ENCODE measurements around the gene BRINP1.

DNA sequence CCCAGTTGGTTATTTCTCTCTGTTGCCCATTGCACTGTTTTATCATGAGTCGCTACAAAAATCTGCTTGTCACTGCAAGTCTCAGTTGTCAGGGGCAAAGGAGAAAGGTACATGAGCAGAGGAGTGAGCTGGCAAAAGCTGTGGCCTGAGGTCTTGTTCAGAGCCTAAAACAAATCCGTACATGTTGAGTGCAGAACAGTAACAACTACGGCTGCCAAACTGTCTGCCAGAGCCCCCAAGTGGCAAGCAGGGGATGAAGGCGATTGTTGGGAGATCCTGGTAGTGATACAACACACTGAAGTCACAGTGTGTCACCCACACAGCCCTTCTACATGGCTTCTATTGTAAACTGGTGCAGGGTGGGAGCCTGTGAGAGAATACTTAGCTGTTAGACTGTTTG lies 50.9 kb downstream of the BRINP1 start:
- no peak for TF ChIP-seq RAD21 (IDR thresholded peaks at IDR 0.05; ENCODE audit: low read depth)
- TF ChIP-seq CREB1 (IDR thresholded peaks at IDR 0.05; ENCODE audit: low read depth) = no peak
- no peak for TF ChIP-seq TAF1 (IDR thresholded peaks at IDR 0.05; ENCODE audit: low read depth)
- no peak for TF ChIP-seq TEAD4 (IDR thresholded peaks at IDR 0.05)
- TF ChIP-seq, protein P1, sequence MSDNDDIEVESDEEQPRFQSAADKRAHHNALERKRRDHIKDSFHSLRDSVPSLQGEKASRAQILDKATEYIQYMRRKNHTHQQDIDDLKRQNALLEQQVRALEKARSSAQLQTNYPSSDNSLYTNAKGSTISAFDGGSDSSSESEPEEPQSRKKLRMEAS (IDR thresholded peaks at IDR 0.05) = no peak
- no peak for TF ChIP-seq TCF12 (IDR thresholded peaks at IDR 0.05; ENCODE audit: low read depth)
- TF ChIP-seq YY1 (IDR thresholded peaks at IDR 0.05; ENCODE audit: low read depth) = no peak
- no peak for TF ChIP-seq EP300 (IDR thresholded peaks at IDR 0.05; ENCODE audit: borderline replicate concordance)
- no peak for TF ChIP-seq EGR1 (IDR thresholded peaks at IDR 0.05)
- no peak for TF ChIP-seq CEBPB (IDR thresholded peaks at IDR 0.05)
- no peak for TF ChIP-seq ZBTB7A (IDR thresholded peaks at IDR 0.05; ENCODE audit: low read depth)
- TF ChIP-seq, protein P2, sequence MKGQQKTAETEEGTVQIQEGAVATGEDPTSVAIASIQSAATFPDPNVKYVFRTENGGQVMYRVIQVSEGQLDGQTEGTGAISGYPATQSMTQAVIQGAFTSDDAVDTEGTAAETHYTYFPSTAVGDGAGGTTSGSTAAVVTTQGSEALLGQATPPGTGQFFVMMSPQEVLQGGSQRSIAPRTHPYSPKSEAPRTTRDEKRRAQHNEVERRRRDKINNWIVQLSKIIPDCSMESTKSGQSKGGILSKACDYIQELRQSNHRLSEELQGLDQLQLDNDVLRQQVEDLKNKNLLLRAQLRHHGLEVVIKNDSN (IDR thresholded peaks at IDR 0.05) = no peak
- no peak for TF ChIP-seq NFIC (IDR thresholded peaks at IDR 0.05)
